K562 (cell line): ENCODE results near the gene HHIPL1. TPM values are rescaled to one million over a fixed set of nuclear protein-coding genes. Genes with fewer than 3 reads are reported as not detected.

Experiments used
- ATAC-seq: fragments of 200-7000 bp; cut with Tn5 transposase; 3 replicates; pipeline ENCODE4 v1.9.1; 2020; ENCODE audit warnings: moderate library complexity
- BruUV-seq: library from RNA; stranded (reverse); fragments of 400-500 nt; replicated peaks from 2 replicates; lab custom pipeline; 2021; lab: Mats Ljungman, UMichigan
- CTCF ChIA-PET: fragments of 300-600 bp; formaldehyde crosslinking; extraction: SDS; loops from one replicate; lab custom pipeline; 2021; ENCODE audit warnings: low intra/inter-chr PET ratio; lab: Yijun Ruan, JAX
- POLR2A ChIA-PET: fragments of 300-600, 350-650 bp; sonication (Branson Sonifier 250); formaldehyde crosslinking; extraction: SDS; loops from one replicate; lab custom pipeline; 2021; ENCODE audit warnings: antibody characterized with exemption, inconsistent platforms; lab: Yijun Ruan, JAX
- DNase-seq, 4 experiments: peaks; one replicate each; pipeline versions ENCODE4 v3.0.0 to v3.0.0-alpha.2; 2011 to 2018; ENCODE audit warnings: low spot score in 3 of 4, mixed read lengths in 3 of 4; ENCODE audit errors: extremely low read depth in 1 of 4
- FAIRE-seq: peaks from 2 replicates; lab custom pipeline; 2011; peaks lifted over from hg19 to GRCh38; lab: Jason Lieb, UNC
- H2AFZ ChIP-seq: 2 replicates; pipeline ENCODE4 v1.6.0; 2011; ENCODE audit warnings: low read depth, low read length, control low read depth, inconsistent platforms
- H3K27ac ChIP-seq: fragments of 200-600 bp; 3 replicates; pipeline ENCODE4 v1.8.0; 2011; ENCODE audit warnings: low read depth, mild to moderate bottlenecking, control low read depth, inconsistent platforms, low read length, moderate library complexity, mixed read lengths; ENCODE audit errors: extremely low read depth
- H3K27me3 ChIP-seq, 2 experiments: fragments of 300-600 bp in 1 of 2; 2 replicates in 1 of 2; 3 replicates in 1 of 2; pipeline versions ENCODE4 v1.6.0 to v1.8.0; 2011; ENCODE audit warnings: inconsistent platforms in 2 of 2, low read length in 2 of 2, mild to moderate bottlenecking in 1 of 2, mixed read lengths in 1 of 2, moderate library complexity in 1 of 2; ENCODE audit not compliant: control insufficient read depth in 2 of 2, insufficient read depth in 2 of 2
- H3K36me3 ChIP-seq: fragments of 300-600 bp; 3 replicates; pipeline ENCODE4 v1.8.0; 2011; ENCODE audit warnings: mild to moderate bottlenecking, low read length, inconsistent platforms; ENCODE audit not compliant: control insufficient read depth, insufficient read depth
- H3K4me1 ChIP-seq, 2 experiments: fragments of 200-600 bp in 1 of 2; replicated peaks in 1 of 2; 2 replicates in 1 of 2; 3 replicates in 1 of 2; pipeline versions ENCODE4 v1.5.1 to v1.8.0; 2011; ENCODE audit warnings: inconsistent platforms in 2 of 2, low read length in 2 of 2, mild to moderate bottlenecking in 1 of 2, mixed read lengths in 1 of 2, moderate library complexity in 1 of 2; ENCODE audit not compliant: control insufficient read depth in 2 of 2, insufficient read depth in 2 of 2
- H3K4me2 ChIP-seq: 2 replicates; pipeline ENCODE4 v1.6.1; 2011; ENCODE audit warnings: low read length, control low read depth, inconsistent platforms, mixed read lengths; ENCODE audit not compliant: insufficient read depth
- H3K4me3 ChIP-seq: fragments of 200-600 bp; sonication (generic), shearing (Covaris generic); 2 replicates; pipeline ENCODE4 v1.5.1; 2016; ENCODE audit warnings: control low read depth, inconsistent platforms
- H3K79me2 ChIP-seq: fragments of 200-600 bp; 3 replicates; pipeline ENCODE4 v1.8.0; 2011; ENCODE audit warnings: low read length, inconsistent platforms; ENCODE audit not compliant: control insufficient read depth, insufficient read depth
- H3K9ac ChIP-seq, 2 experiments: 2 replicates each; pipeline versions ENCODE4 v1.6.0 to v1.6.1; 2011; ENCODE audit warnings: low read depth in 2 of 2, low read length in 2 of 2, control low read depth in 1 of 2, inconsistent platforms in 1 of 2, mild to moderate bottlenecking in 1 of 2, mixed read lengths in 1 of 2; ENCODE audit not compliant: insufficient read depth in 1 of 2
- H3K9me1 ChIP-seq: one replicate; pipeline ENCODE4 v1.6.0; 2011; ENCODE audit warnings: inconsistent platforms, mild to moderate bottlenecking, low read length, moderate library complexity; ENCODE audit not compliant: control insufficient read depth, insufficient read depth
- H3K9me3 ChIP-seq: replicated peaks from 2 replicates; pipeline ENCODE4 v1.5.1; 2011; ENCODE audit warnings: low read depth, low read length, inconsistent platforms; ENCODE audit not compliant: control insufficient read depth, insufficient read depth
- H4K20me1 ChIP-seq: replicated peaks from 2 replicates; pipeline ENCODE4 v1.6.1; 2011; ENCODE audit warnings: low read length, inconsistent platforms, mixed read lengths; ENCODE audit not compliant: control insufficient read depth, insufficient read depth
- ARHGAP35 ChIP-seq: fragments of 450-650 bp; IDR thresholded peaks from 2 replicates; pipeline ENCODE4 v1.6.1; 2018; ENCODE audit not compliant: partially characterized antibody
- BDP1 ChIP-seq: IDR thresholded peaks from 3 replicates; pipeline ENCODE4 v1.6.1; 2011; ENCODE audit not compliant: insufficient read length, insufficient read depth
- CBX5 ChIP-seq: IDR thresholded peaks from 2 replicates; pipeline ENCODE4 v1.6.1; 2014; ENCODE audit warnings: low read depth, borderline replicate concordance
- GABPB1 ChIP-seq: sonication (generic); formaldehyde crosslinking; IDR thresholded peaks from 2 replicates; pipeline ENCODE4 v1.8.0; 2022; ENCODE audit warnings: mild to moderate bottlenecking, missing genetic modification reagents
- PTRF ChIP-seq: fragments of 450-650 bp; IDR thresholded peaks from 2 replicates; pipeline ENCODE4 v1.6.1; 2016; ENCODE audit warnings: mild to moderate bottlenecking, missing genetic modification characterization, missing compliant biosample characterization
- USF2 ChIP-seq: sonication (generic); formaldehyde crosslinking; IDR thresholded peaks from 2 replicates; pipeline ENCODE4 v1.5.0; 2020; ENCODE audit warnings: missing genetic modification reagents
- ZBED1 ChIP-seq: IDR thresholded peaks from 2 replicates; pipeline ENCODE4 v1.6.1; 2014
- ZBTB17 ChIP-seq: fragments of 450-650 bp; formaldehyde crosslinking; IDR thresholded peaks from 2 replicates; pipeline ENCODE4 v1.4.0; 2020; ENCODE audit warnings: mild to moderate bottlenecking
- ZNF3 ChIP-seq: fragments of 250-450 bp; sonication (Bioruptor Pico); IDR thresholded peaks from 2 replicates; pipeline ENCODE4 v1.5.0; 2021; ENCODE audit warnings: mild to moderate bottlenecking, moderate library complexity
- ZNF384 ChIP-seq: IDR thresholded peaks from 2 replicates; pipeline ENCODE4 v1.6.1; 2012; ENCODE audit warnings: low read depth, low read length, improper control_type of control experiment
- ZNF583 ChIP-seq: fragments of 250-450 bp; sonication (Bioruptor Pico); IDR thresholded peaks from 2 replicates; pipeline ENCODE4 v1.4.0; 2020
- ZNF584 ChIP-seq: fragments of 200-800 bp; sonication (Bioruptor generic); IDR thresholded peaks from 2 replicates; pipeline ENCODE4 v1.6.1; 2016; ENCODE audit warnings: low read depth, mild to moderate bottlenecking, missing genetic modification characterization, missing compliant biosample characterization
- WGBS: fragments of 100-300 bp; shearing (Covaris generic); methylation state at CpG from one replicate; pipeline ENCODE4 v1.1.6; 2016; ENCODE audit warnings: low coverage, mixed read lengths; ENCODE audit not compliant: insufficient coverage; ENCODE audit errors: missing lambda C conversion rate; 5-methylcytosine and 5-hydroxymethylcytosine counted together
- in situ Hi-C: fragments of 300-500 bp; cut with MboI; formaldehyde crosslinking; loops from 4 replicates; pipeline ENCODE4 v1.15.0; 2018; ENCODE audit warnings: inconsistent platforms, mixed read lengths
- intact Hi-C: fragments of 100-400 bp; cut with micrococcal nuclease; formaldehyde crosslinking; loops from 2 replicates; pipeline ENCODE4 v1.14.2; 2022
- polyA plus RNA-seq, 8 experiments: library from polyadenylated mRNA; depleted of rRNA in 4 of 8; stranded (reverse) in 5 of 8; unstranded in 3 of 8; fragments of >200 nt; fragmentation: Nextera tagmentation in 2 of 8; fragmentation: Illumina TruSeq in 1 of 8; extraction: Ambion mirVana in 2 of 8; extraction: Trizol in 1 of 8; gene quantifications; 2 replicates each; pipeline versions ENCODE4 v1.2.1 to v1.2.3, GENCODE V29; 2011 to 2014; ENCODE audit warnings: inconsistent platforms in 1 of 8, missing spikeins in 1 of 8
- total RNA-seq, 7 experiments: library from RNA; depleted of rRNA in 6 of 7; stranded (reverse); fragments of >200 nt in 6 of 7; fragmentation: Illumina TruSeq in 2 of 7; extraction: Trizol in 2 of 7; gene quantifications; 2 replicates each; pipeline versions ENCODE4 v1.2.1 to v1.2.3, GENCODE V29; 2011 to 2021; ENCODE audit warnings: low replicate concordance in 1 of 7
- TF ChIP-seq, protein P1 (sequence below): sonication (generic); formaldehyde crosslinking; IDR thresholded peaks from 2 replicates; pipeline ENCODE4 v1.8.0; 2022; ENCODE audit warnings: mild to moderate bottlenecking, missing genetic modification reagents
- TF ChIP-seq, protein P2 (sequence below), 2 experiments: fragments of 150-350 bp in 1 of 2; IDR thresholded peaks; 2 replicates each; pipeline ENCODE4 v1.6.1; 2012 to 2016; ENCODE audit warnings: low read depth in 2 of 2, low read length in 2 of 2, mild to moderate bottlenecking in 1 of 2, moderate library complexity in 1 of 2

The HHIPL1 gene
- total and polyA plus RNA-seq, 9 of the 15 experiments (the other 6 are each of a cell fraction or from before 2014, with no cell fraction given): not detected

- Histone ChIP-seq H3K9ac (no peak overlapping the region), H3K9me1 (no peaks in the 10 kb centered on the region), H3K4me2 (no peak overlapping the region), H3K27ac (no peak overlapping the region), H3K36me3 (no peaks in the 10 kb centered on the region), H3K4me1 (no peaks in the 10 kb centered on the region), H3K9me3 (no peaks in the 10 kb centered on the region), H3K27me3 (peaks cover 0 to 26% of the 10 kb centered on the region in 2 experiments; a peak in 1 of 5 replicates), H3K4me3 (no peak overlapping the region), H2AFZ (no peak overlapping the region), H3K79me2 (no peaks in the 10 kb centered on the region), H4K20me1 (peaks cover 2% of the 10 kb centered on the region; the same call in 1 of the 2 replicates)
- TF ChIP-seq ZNF3 (CRISPR knock-in tag): no peak
- TF ChIP-seq ZBED1: no peak
- TF ChIP-seq ZNF583 (CRISPR knock-in tag): no peak
- TF ChIP-seq, protein P1, sequence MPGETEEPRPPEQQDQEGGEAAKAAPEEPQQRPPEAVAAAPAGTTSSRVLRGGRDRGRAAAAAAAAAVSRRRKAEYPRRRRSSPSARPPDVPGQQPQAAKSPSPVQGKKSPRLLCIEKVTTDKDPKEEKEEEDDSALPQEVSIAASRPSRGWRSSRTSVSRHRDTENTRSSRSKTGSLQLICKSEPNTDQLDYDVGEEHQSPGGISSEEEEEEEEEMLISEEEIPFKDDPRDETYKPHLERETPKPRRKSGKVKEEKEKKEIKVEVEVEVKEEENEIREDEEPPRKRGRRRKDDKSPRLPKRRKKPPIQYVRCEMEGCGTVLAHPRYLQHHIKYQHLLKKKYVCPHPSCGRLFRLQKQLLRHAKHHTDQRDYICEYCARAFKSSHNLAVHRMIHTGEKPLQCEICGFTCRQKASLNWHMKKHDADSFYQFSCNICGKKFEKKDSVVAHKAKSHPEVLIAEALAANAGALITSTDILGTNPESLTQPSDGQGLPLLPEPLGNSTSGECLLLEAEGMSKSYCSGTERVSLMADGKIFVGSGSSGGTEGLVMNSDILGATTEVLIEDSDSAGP (CRISPR knock-in tag): no peak
- TF ChIP-seq ZBTB17 (CRISPR knock-in tag): no peak
- no peak for TF ChIP-seq USF2 (CRISPR knock-in tag)
- no peak for TF ChIP-seq PTRF (tag)
- TF ChIP-seq CBX5: no peak
- TF ChIP-seq GABPB1: no peak
- no peak for TF ChIP-seq ZNF584
- TF ChIP-seq BDP1: no peak
- TF ChIP-seq ARHGAP35: no peak
- TF ChIP-seq, protein P2, sequence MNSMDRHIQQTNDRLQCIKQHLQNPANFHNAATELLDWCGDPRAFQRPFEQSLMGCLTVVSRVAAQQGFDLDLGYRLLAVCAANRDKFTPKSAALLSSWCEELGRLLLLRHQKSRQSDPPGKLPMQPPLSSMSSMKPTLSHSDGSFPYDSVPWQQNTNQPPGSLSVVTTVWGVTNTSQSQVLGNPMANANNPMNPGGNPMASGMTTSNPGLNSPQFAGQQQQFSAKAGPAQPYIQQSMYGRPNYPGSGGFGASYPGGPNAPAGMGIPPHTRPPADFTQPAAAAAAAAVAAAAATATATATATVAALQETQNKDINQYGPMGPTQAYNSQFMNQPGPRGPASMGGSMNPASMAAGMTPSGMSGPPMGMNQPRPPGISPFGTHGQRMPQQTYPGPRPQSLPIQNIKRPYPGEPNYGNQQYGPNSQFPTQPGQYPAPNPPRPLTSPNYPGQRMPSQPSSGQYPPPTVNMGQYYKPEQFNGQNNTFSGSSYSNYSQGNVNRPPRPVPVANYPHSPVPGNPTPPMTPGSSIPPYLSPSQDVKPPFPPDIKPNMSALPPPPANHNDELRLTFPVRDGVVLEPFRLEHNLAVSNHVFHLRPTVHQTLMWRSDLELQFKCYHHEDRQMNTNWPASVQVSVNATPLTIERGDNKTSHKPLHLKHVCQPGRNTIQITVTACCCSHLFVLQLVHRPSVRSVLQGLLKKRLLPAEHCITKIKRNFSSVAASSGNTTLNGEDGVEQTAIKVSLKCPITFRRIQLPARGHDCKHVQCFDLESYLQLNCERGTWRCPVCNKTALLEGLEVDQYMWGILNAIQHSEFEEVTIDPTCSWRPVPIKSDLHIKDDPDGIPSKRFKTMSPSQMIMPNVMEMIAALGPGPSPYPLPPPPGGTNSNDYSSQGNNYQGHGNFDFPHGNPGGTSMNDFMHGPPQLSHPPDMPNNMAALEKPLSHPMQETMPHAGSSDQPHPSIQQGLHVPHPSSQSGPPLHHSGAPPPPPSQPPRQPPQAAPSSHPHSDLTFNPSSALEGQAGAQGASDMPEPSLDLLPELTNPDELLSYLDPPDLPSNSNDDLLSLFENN (IDR thresholded peaks at IDR 0.05; ENCODE audit: low read depth in 2 of 2, low read length in 2 of 2): no peak
- TF ChIP-seq ZNF384: no peak
- in situ Hi-C loops (no loop called here), intact Hi-C loops (no loop called here)
- POLR2A ChIA-PET: no interaction called here
- DNase-seq (no peak), FAIRE-seq (no peak), ATAC-seq (no peak)
- CTCF ChIA-PET: no interaction called here
- BruUV-seq: no TSS peak
- 0% methylated on average over 10 of the region's 13 CpGs for WGBS
Observed at GRCh38 chr14:99691111-99691885, 46.4 kb downstream of the HHIPL1 start.
